EL (cell line): ENCODE results near the gene MBNL2.
A peak's percentile ranks its signal among the peaks of the same experiment; 100 is the strongest.

Experiments used
- DNase-seq: peaks from one replicate; pipeline ENCODE4 v3.0.0-alpha.2; 2016

Gene MBNL2

GRCh38 chr13:97431171-97431764 lies 209.1 kb downstream of the MBNL2 start:
- DNase-seq, result no peak

- DNase-seq, result no peak
These were observed 210.2 kb downstream of the MBNL2 start for GRCh38 chr13:97432232-97432916.

- DNase-seq, result peak; percentile 100
These were observed 211.0 kb downstream of the MBNL2 start for GRCh38 chr13:97432917-97433726.

GRCh38 chr13:97433727-97434396 lies 211.7 kb downstream of the MBNL2 start, which contains the start of gene RAP2A:
Gene RAP2A, plus strand, starts transcription at chr13:97434169. Its CDS starts 302 bp downstream, at chr13:97434471.
- peak; percentile 92 for DNase-seq

GRCh38 chr13:97434397-97435201 lies 212.5 kb downstream of the MBNL2 start:
- peak; percentile 38 for DNase-seq

GRCh38 chr13:97435323-97435722 lies 213.2 kb downstream of the MBNL2 start:
- DNase-seq, result no peak

- peak; percentile 13 for DNase-seq
These were observed 213.7 kb downstream of the MBNL2 start for GRCh38 chr13:97435794-97436193.

- no peak for DNase-seq
These were observed 214.7 kb downstream of the MBNL2 start for GRCh38 chr13:97436845-97437244.

GRCh38 chr13:97437729-97438128 lies 215.6 kb downstream of the MBNL2 start:
- no peak for DNase-seq

GRCh38 chr13:97438856-97439595 lies 216.9 kb downstream of the MBNL2 start:
- DNase-seq, result peak; percentile 9

- DNase-seq, result no peak
These were observed 218.6 kb downstream of the MBNL2 start for GRCh38 chr13:97440598-97441170.

- no peak for DNase-seq
These were observed 219.2 kb downstream of the MBNL2 start for GRCh38 chr13:97441368-97441767.
